GM19351 (cell line): ENCODE results near the gene EXOC6.
A peak's percentile ranks its signal among the peaks of the same experiment; 100 is the strongest.

Experiments used
- ATAC-seq: cut with Tn5 transposase; IDR thresholded peaks from one replicate; pipeline ENCODE4 v1.9.1; 2021; ENCODE audit warnings: mild to moderate bottlenecking, moderate library complexity; ENCODE audit not compliant: unreplicated experiment

Gene EXOC6, protein sequence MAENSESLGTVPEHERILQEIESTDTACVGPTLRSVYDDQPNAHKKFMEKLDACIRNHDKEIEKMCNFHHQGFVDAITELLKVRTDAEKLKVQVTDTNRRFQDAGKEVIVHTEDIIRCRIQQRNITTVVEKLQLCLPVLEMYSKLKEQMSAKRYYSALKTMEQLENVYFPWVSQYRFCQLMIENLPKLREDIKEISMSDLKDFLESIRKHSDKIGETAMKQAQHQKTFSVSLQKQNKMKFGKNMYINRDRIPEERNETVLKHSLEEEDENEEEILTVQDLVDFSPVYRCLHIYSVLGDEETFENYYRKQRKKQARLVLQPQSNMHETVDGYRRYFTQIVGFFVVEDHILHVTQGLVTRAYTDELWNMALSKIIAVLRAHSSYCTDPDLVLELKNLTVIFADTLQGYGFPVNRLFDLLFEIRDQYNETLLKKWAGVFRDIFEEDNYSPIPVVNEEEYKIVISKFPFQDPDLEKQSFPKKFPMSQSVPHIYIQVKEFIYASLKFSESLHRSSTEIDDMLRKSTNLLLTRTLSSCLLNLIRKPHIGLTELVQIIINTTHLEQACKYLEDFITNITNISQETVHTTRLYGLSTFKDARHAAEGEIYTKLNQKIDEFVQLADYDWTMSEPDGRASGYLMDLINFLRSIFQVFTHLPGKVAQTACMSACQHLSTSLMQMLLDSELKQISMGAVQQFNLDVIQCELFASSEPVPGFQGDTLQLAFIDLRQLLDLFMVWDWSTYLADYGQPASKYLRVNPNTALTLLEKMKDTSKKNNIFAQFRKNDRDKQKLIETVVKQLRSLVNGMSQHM

DNA sequence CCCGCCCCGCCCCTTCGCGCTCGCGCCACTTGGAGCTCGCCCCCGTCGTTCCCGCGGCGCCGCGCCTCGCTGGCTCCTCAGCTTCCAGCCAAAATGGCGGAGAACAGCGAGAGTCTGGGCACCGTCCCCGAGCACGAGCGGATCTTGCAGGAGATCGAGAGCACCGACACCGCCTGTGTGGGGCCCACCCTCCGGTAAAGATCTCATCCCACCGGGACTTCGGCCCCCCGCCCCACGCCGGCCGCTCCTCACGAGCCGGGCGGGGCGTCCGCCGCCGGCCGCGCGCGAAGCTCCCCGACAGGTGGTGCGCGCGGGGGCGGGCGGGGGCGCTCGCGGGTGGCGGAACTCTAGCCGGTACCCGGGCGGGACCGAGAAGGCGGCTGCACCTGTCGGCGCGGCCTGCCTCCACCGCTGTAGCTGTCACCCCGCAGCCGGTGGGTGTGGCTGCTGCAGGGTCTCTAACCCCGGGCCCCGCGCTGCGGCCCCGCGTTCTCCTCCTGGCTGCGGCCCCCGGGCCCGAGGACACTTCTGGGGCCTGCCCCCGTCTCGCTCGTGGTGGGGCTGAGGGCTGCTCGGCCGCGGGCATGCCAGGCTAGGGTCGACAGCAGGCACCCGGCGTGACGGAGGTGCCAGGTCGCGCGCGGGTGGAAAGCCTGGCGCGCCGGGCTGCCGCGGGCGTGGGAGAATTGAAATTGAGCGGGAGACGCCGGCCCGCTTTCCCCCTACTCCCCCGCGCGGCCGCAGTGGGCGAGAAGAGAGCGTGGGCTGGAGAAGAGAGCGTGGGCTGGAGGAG is at the start of gene EXOC6:
Gene EXOC6 (plus strand): TSS at position 80 of the 793 bp plus-strand sequence. CDS start 14 bp downstream, at position 94.
- peak; percentile 72 for ATAC-seq

DNA sequence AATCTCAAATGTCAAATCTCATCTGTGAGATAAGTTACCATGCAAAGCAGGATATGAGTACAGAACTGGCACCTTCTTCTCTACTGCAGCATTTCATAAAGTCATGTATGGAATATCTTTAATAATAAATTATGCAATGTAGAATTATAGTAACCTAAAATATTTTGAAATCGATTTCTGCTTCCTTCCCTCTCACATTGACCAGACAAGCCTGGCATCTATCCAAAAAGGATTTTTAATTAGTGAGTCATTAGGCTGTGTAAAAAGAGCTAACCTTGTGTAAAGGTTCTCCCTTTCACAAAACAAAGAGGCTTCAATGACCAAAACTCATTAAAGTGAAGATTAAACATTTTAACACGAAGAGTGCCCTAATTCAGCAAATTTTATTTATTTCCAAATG is 48.8 kb upstream of the EXOC6 start:
- no peak for ATAC-seq

GRCh38 chr10:92800134-92800733 is 48.1 kb upstream of the EXOC6 start:
- no peak for ATAC-seq

DNA sequence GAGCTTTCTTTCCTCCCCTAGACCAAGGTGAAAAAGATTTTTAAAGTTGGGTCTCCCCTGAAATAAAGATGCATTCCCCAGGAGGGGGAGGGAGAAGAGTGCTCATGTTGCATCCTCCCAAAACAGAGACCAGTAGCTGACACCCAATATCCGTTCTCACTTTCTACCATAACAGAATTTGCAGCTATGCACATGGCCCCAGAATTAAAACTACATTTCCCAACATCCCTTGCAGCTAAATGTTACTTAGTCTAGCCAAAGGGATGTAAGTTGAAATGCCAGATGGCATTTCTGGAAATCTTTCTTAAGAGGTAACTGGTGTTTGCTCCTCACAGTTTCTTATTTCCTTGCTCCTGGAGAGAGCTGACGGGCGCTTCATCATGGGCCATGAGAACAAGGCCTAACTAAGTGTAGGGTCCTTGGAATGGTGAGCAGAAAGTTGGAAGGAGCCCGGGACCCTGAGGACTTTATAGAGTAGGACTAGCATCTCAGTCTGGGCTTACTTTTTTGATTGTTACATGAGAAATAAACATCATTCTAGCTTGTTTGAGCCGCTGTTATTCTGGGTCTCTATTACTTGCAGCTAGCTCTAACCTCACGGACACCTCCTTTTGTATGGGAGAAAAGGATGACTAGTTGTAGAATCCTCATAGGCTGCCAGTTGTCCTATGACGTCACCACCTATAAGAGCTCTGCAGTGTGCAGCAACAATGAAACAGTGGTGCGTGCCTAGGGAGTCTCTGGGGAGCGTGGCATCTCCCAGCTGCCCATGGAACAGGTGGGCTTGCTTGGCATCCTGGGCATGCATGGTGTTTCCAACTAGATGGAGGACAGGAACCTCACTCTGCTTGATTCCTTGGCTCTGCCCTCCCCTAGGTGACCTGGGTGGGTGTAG is 46.1 kb upstream of the EXOC6 start:
- no peak for ATAC-seq

DNA sequence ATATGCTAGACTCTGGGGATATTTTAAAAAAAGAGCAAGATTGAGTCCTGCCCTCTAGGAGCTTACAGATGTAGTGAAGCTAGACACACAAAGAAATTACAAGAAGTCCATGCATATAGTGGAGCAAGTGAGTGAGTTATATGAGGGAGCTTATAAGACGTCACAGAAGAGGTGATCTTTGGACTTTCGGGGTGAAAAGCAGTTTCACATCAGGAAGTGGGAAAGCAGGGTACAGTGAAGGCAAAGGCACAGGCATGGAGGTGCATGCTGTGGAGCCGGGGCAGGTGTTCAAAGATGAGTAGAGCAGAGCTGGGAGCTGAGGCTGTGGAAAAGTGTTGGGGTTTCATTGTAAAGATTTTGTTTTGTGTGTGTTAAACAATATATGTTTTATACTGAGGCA is 38.5 kb upstream of the EXOC6 start:
- no peak for ATAC-seq

- ATAC-seq: peak; percentile 61
Measured at GRCh38 chr10:92810934-92811532, 37.3 kb upstream of the EXOC6 start.

DNA sequence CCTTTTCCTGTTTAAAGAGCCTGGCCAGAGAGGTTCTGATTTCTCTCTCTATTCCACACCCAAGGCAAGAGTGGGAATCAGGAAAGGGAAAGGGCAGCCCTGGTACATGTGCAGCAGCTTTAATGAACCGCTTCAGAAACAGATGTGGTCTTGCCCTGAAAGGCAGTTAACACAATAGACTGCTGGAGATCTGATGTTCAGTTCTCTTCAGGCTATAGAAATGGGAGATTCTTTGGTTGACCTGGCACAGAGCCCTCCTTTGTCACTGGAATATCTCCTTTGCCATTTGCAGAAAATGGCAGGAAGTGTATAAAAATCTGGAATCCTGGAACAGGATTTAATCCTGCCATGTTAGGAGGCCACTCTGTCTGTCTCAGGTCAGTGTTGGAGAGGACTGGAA is 36.3 kb upstream of the EXOC6 start:
- ATAC-seq: no peak

- ATAC-seq: no peak
Measured at GRCh38 chr10:92813979-92814378, 34.3 kb upstream of the EXOC6 start.

- no peak for ATAC-seq
Measured at GRCh38 chr10:92814790-92815189, 33.5 kb upstream of the EXOC6 start.

- ATAC-seq: no peak
Measured at GRCh38 chr10:92816091-92816531, 32.2 kb upstream of the EXOC6 start.

DNA sequence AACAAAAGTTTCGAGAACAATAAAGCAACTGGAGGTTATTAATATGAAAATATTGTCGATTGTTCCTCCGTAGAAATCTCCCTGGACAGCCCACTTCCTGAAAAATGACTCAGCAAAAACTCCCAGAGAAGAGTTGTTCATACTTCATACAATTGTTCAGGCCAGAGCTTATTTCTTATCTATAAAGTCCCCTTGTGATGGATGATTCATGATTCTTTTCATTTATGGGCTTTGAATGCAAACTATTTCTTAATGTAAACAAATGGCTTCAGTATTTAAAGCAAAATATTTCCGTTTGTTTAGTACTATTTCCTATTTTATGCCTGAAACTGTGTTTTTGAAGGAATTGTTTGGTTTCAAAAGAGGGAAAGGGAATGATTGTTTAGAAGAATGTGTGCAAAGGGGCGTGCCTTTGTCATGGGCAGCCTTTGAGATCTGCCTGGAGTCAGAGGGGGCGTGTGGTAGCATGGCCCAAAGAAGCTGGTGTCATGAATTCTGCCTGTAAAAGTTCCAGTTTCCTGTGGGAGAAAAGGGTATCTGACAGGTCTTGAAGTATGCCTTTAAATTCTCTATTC is 26.2 kb upstream of the EXOC6 start:
- ATAC-seq: no peak

GRCh38 chr10:92822964-92823363 is 25.4 kb upstream of the EXOC6 start:
- no peak for ATAC-seq

- no peak for ATAC-seq
Measured at GRCh38 chr10:92826061-92826460, 22.3 kb upstream of the EXOC6 start.

GRCh38 chr10:92826504-92826903 is 21.8 kb upstream of the EXOC6 start:
- no peak for ATAC-seq

DNA sequence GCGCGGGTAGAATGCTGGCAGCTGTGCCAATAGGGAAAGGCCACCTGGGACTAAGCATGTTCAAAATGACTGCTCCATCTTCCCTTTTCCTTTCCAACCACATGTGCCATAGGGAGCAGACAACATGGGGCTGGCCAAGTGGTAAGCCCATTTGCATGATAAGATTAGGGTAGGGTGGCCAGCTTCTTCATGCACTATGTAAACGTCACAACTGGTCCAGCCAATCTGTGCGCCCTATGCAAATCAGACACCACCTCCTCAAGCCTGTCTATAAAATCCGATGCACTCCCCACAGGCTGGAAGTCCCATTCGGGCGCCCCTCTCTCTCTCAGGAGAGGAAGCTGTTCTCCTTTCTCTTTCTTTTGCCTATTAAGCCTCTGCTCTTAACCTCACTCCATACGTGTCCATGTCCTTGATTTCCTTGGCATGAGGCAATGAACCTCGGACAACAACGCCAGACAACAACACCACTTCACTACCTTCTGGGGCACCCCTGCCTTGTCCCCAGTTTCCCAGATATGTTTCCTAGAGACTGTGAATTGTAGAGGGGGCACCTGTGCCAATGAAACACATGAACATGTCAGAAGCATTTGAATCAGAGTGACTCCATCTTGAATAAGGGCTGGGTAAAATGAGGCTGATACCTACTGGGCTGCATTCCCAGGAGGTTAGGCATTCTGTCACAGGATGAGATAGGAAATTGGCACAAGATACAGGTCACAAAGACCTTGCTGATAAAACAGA is 19.1 kb upstream of the EXOC6 start:
- ATAC-seq: no peak

- no peak for ATAC-seq
Measured at GRCh38 chr10:92829786-92830377, 18.4 kb upstream of the EXOC6 start.

GRCh38 chr10:92830478-92831389 is 17.6 kb upstream of the EXOC6 start:
- ATAC-seq: no peak
